A673 (cell line): ENCODE data around the gene SP5. TPM values are rescaled to one million over a fixed set of nuclear protein-coding genes. Genes with fewer than 3 reads are reported as not detected.
"Not testable (repeated sequence)": the region's sequence is repeated elsewhere in the genome, so short reads cannot be mapped to it uniquely, and the experiment has no call there.

Experiments used
- BruUV-seq: library from RNA; stranded (reverse); fragments of 400-500 nt; replicated peaks from 2 replicates; lab custom pipeline; 2021; lab: Mats Ljungman, UMichigan
- CTCF ChIA-PET: fragments of 300-600 bp; sonication (Branson Sonifier 250); formaldehyde crosslinking; loops from one replicate; lab custom pipeline; 2022; ENCODE audit warnings: antibody characterized with exemption; lab: Charles Lee
- POLR2A ChIA-PET: fragments of 300-600 bp; sonication (Branson Sonifier 250); formaldehyde crosslinking; loops from one replicate; lab custom pipeline; 2022; ENCODE audit warnings: antibody characterized with exemption; ENCODE audit not compliant: low non-redundant PET; lab: Charles Lee
- DNase-seq: peaks from one replicate; pipeline ENCODE4 v3.0.0-alpha.2; 2015; ENCODE audit warnings: low spot score
- H3K27ac ChIP-seq: fragments of 200-600 bp; sonication (generic); 2 replicates; pipeline ENCODE4 v1.5.1; 2016; ENCODE audit warnings: mixed run types, low read depth, mild to moderate bottlenecking, mixed read lengths, antibody characterized with exemption, low read length; ENCODE audit not compliant: poor library complexity, severe bottlenecking
- H3K27me3 ChIP-seq: fragments of 200-600 bp; sonication (generic); replicated peaks from 2 replicates; pipeline ENCODE4 v1.6.1; 2017; ENCODE audit warnings: mixed run types, low read depth, mild to moderate bottlenecking, mixed read lengths, antibody characterized with exemption, low read length; ENCODE audit not compliant: insufficient read depth, poor library complexity
- H3K36me3 ChIP-seq: fragments of 200-600 bp; sonication (generic); 2 replicates; pipeline ENCODE4 v1.6.1; 2016; ENCODE audit warnings: mixed run types, mild to moderate bottlenecking, mixed read lengths, antibody characterized with exemption, low read length; ENCODE audit not compliant: insufficient read depth, poor library complexity, severe bottlenecking
- H3K4me1 ChIP-seq: fragments of 200-600 bp; sonication (generic); 2 replicates; pipeline ENCODE4 v1.6.1; 2017; ENCODE audit warnings: mixed run types, mild to moderate bottlenecking, mixed read lengths, antibody characterized with exemption, low read length; ENCODE audit not compliant: insufficient read depth, poor library complexity, severe bottlenecking
- H3K4me3 ChIP-seq: fragments of 200-600 bp; sonication (generic); 2 replicates; pipeline ENCODE4 v1.5.1; 2016; ENCODE audit warnings: low read depth, mixed run types, mild to moderate bottlenecking, mixed read lengths, low read length; ENCODE audit not compliant: poor library complexity, severe bottlenecking
- H3K9me3 ChIP-seq: fragments of 200-600 bp; sonication (generic); 2 replicates; pipeline ENCODE4 v1.6.1; 2016; ENCODE audit warnings: mixed run types, low read depth, mild to moderate bottlenecking, mixed read lengths, antibody characterized with exemption, low read length; ENCODE audit not compliant: poor library complexity, severe bottlenecking
- EZH2 ChIP-seq: fragments of 200-600 bp; sonication (generic); IDR thresholded peaks from 2 replicates; pipeline ENCODE4 v1.6.1; 2017; ENCODE audit warnings: borderline replicate concordance, low read depth, mild to moderate bottlenecking, mixed read lengths, antibody characterized with exemption, low read length; ENCODE audit not compliant: poor library complexity, severe bottlenecking
- intact Hi-C: fragments of 100-400 bp; cut with micrococcal nuclease; formaldehyde crosslinking; loops from one replicate; pipeline ENCODE4 v1.10.0; 2022; ENCODE audit not compliant: unreplicated experiment
- total RNA-seq: library from RNA; stranded (reverse); gene quantifications from 2 replicates; pipeline ENCODE4 v1.2.3, GENCODE V29; 2021
- TF ChIP-seq, protein P1 (sequence below): fragments of 300-800, 200-600 bp; sonication (generic); conservative IDR thresholded peaks from 2 replicates; pipeline ENCODE4 v1.5.1; 2017; ENCODE audit warnings: low read depth, mild to moderate bottlenecking, antibody characterized with exemption, low read length, moderate library complexity, mixed read lengths

The SP5 gene
- total RNA-seq, 1 experiment from 2014 or later: not detected

DNA sequence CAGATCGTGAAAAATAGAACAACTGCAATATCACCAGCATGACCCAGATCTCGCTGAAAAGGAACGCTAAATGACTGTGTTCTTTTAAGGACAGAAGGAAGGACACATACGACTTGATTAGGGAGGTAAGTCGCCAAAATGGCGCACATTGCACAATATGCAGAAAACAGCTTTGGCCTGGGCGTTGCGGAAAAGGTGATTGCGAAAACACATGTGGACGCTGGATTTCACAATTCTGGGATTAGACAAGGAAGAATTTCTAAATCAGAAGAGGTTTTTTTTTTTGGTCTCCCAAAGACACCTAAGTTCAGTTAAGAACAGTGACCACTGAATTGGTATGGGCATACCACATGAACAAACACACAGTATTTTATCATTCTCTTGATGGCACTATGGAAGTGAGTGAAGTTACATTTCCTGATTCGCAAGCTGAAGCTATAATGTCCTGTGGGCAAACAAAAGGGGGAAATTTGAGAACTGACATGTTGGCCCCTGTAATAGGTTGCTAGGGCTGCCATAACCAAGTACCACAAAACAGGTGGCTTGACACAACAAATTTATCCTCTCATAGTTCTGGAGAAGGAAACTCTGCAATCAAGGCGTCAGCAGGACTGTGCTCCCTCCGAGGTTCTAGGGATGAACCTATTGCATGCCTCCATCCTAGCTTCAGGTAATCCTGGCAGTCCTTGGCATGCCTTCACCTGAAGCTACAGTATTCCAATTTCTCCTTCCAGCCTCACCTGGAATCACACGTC is 29.3 kb downstream of the SP5 start:
- TF ChIP-seq, protein P1, sequence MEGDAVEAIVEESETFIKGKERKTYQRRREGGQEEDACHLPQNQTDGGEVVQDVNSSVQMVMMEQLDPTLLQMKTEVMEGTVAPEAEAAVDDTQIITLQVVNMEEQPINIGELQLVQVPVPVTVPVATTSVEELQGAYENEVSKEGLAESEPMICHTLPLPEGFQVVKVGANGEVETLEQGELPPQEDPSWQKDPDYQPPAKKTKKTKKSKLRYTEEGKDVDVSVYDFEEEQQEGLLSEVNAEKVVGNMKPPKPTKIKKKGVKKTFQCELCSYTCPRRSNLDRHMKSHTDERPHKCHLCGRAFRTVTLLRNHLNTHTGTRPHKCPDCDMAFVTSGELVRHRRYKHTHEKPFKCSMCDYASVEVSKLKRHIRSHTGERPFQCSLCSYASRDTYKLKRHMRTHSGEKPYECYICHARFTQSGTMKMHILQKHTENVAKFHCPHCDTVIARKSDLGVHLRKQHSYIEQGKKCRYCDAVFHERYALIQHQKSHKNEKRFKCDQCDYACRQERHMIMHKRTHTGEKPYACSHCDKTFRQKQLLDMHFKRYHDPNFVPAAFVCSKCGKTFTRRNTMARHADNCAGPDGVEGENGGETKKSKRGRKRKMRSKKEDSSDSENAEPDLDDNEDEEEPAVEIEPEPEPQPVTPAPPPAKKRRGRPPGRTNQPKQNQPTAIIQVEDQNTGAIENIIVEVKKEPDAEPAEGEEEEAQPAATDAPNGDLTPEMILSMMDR: no peak
- TF ChIP-seq EZH2: no peak
- H3K4me3 ChIP-seq: no peak overlapping the region
- intact Hi-C loops: no loop called here

DNA sequence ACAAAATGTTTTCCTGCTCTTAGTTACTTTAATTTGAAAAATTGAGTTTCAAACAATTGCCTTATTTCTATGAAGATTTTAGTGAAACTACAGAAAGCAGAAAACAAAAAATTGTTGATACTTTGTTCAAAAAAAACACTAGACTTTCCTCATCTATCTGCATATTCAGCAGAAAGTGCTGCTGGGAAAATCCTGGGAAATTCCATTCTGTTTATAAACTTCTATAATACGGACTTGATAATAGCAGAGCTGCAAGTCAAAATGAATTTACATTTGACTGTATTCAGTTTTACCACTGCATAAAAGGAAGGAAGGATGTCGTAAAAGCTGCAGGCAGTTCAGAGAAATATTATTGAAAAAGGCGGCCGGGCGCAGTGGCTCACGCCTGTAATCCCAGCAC is 30.2 kb downstream of the SP5 start:
- no peak for DNase-seq
- H3K27me3 ChIP-seq: peaks cover 40% of the 10 kb centered on the region
- intact Hi-C loops: no loop called here
- H3K4me1 ChIP-seq: no peaks in the 10 kb centered on the region
- H3K27ac ChIP-seq: no peak overlapping the region
- no peaks in the 10 kb centered on the region for H3K36me3 ChIP-seq
- CTCF ChIA-PET: no interaction called here
- POLR2A ChIA-PET: no interaction called here
- no TSS peak for BruUV-seq
- no peak overlapping the region for H3K4me3 ChIP-seq
- H3K9me3 ChIP-seq: no peaks in the 10 kb centered on the region
- TF ChIP-seq, protein P1: no peak
- no peak for TF ChIP-seq EZH2

More for the DNA sequence above, 29.3 kb downstream of the SP5 start:
- no TSS peak for BruUV-seq
- Histone ChIP-seq H3K9me3 (no peaks in the 10 kb centered on the region), H3K36me3 (no peaks in the 10 kb centered on the region), H3K27ac (no peak overlapping the region), H3K27me3 (peaks cover 32% of the 10 kb centered on the region), H3K4me1 (no peaks in the 10 kb centered on the region)
- POLR2A ChIA-PET: no interaction called here
- CTCF ChIA-PET: no interaction called here
- no peak for DNase-seq

DNA sequence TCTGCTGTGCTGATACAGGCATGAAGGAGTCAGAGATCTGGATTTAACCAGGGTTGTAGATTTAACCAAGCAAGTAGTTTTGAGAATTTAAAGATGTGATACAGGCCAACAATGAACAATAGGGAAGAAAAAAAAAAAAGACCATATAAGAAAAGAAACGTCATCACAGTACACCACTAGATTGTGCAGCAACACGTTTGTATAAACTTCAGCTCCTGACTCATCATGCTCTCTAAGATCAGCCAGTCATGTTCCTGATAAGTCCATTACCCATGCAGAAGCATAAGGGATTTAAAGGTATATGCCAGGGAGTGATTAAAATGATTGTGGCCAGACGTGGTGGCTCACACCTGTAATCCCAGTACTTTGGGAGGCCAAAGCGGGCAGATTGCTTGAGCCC is 32.8 kb downstream of the SP5 start:
- H3K9me3 ChIP-seq: no peaks in the 10 kb centered on the region
- ChIA-PET CTCF (no interaction called here), POLR2A (no interaction called here)
- H3K36me3 ChIP-seq: no peaks in the 10 kb centered on the region
- BruUV-seq: no TSS peak
- no peak for DNase-seq
- H3K4me1 ChIP-seq: no peaks in the 10 kb centered on the region
- intact Hi-C loops: no loop called here
- no peak overlapping the region for H3K4me3 ChIP-seq
- H3K27me3 ChIP-seq: peaks cover 33% of the 10 kb centered on the region
- TF ChIP-seq EZH2: no peak
- TF ChIP-seq, protein P1: no peak
- no peak overlapping the region for H3K27ac ChIP-seq

DNA sequence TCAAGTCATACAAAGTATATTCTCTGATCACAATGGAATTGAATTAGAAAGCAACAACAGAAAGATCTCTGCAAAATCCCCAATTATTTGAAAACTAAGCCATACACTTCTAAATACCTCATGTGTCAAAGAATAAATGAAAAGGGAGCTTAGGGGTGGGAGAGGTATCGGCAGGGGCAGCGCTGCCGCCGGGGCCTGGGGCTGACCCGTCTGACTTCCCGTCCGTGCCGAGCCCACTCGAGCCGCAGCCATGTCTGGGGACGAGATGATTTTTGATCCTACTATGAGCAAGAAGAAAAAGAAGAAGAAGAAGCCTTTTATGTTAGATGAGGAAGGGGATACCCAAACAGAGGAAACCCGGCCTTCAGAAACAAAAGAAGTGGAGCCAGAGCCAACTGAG is 36.4 kb downstream of the SP5 start:
- peaks cover 43% of the 10 kb centered on the region for H3K27me3 ChIP-seq
- H3K27ac ChIP-seq, H3K4me1 ChIP-seq, H3K4me3 ChIP-seq, CTCF ChIA-PET, POLR2A ChIA-PET, DNase-seq, H3K36me3 ChIP-seq, intact Hi-C loops, BruUV-seq, H3K9me3 ChIP-seq: not testable (repeated sequence)
